HCT116 (cell line): ENCODE data around the gene CCDC83. TPM values are rescaled to one million over a fixed set of nuclear protein-coding genes. Genes with fewer than 3 reads are reported as not detected.

Experiments used
- ATAC-seq: fragments of 200-7000 bp; cut with Tn5 transposase; 2 replicates; pipeline ENCODE4 v1.9.1; 2020; ENCODE audit warnings: mild to moderate bottlenecking, moderate library complexity
- BruUV-seq: library from RNA; stranded (reverse); fragments of 400-500 nt; replicated peaks from 2 replicates; lab custom pipeline; 2021; lab: Mats Ljungman, UMichigan
- CTCF ChIA-PET: fragments of 300-600 bp; sonication (Branson Sonifier 250); formaldehyde crosslinking; loops from one replicate; lab custom pipeline; 2021; ENCODE audit warnings: antibody characterized with exemption; lab: Charles Lee
- POLR2A ChIA-PET: fragments of 300-600, 350-600 bp; sonication (Branson Sonifier 250); formaldehyde crosslinking; loops from one replicate; lab custom pipeline; 2021; ENCODE audit warnings: antibody characterized with exemption; lab: Charles Lee
- RAD21 ChIA-PET, 2 experiments: fragments of 300-600 bp; sonication (Branson Sonifier 250); formaldehyde crosslinking; loops; one replicate each; lab custom pipeline; 2023; ENCODE audit warnings: low total read pairs in 2 of 2; ENCODE audit not compliant: uncharacterized antibody in 2 of 2, unreplicated experiment in 2 of 2, low non-redundant PET in 1 of 2; lab: Charles Lee
- DNase-seq: peaks from one replicate; pipeline ENCODE4 v3.0.0-alpha.2; 2010; ENCODE audit warnings: low read depth, low spot score
- H2AFZ ChIP-seq: fragments of 200-600 bp; shearing (Covaris generic), sonication (generic); 2 replicates; pipeline ENCODE4 v1.6.1; 2017; ENCODE audit warnings: low read depth, mixed run types, mixed read lengths, antibody characterized with exemption, low read length; ENCODE audit not compliant: poor library complexity, severe bottlenecking
- H3K27ac ChIP-seq: 2 replicates; pipeline ENCODE4 v1.5.1; 2012; ENCODE audit warnings: low read depth, low read length
- H3K27me3 ChIP-seq: fragments of 200-600 bp; sonication (generic); 2 replicates; pipeline ENCODE4 v1.6.1; 2016; ENCODE audit warnings: mixed run types, low read length, mixed read lengths; ENCODE audit not compliant: insufficient read depth
- H3K36me3 ChIP-seq, 2 experiments: fragments of 200-500 bp in 1 of 2; fragments of 200-600 bp in 1 of 2; sonication (Bioruptor generic) in 1 of 2; sonication (generic) in 1 of 2; 2 replicates each; pipeline versions ENCODE4 v1.5.1 to v1.6.1; 2014 to 2016; ENCODE audit warnings: low read length in 2 of 2, inconsistent platforms in 1 of 2, mixed read lengths in 1 of 2, mixed run types in 1 of 2; ENCODE audit not compliant: insufficient read depth in 2 of 2, control insufficient read depth in 1 of 2
- H3K4me1 ChIP-seq, 2 experiments: fragments of 200-600 bp in 1 of 2; sonication (generic) in 1 of 2; 2 replicates each; pipeline versions ENCODE4 v1.5.1 to v1.6.1; 2012 to 2017; ENCODE audit warnings: low read length in 2 of 2, inconsistent platforms in 1 of 2, mild to moderate bottlenecking in 1 of 2, mixed read lengths in 1 of 2, mixed run types in 1 of 2, moderate library complexity in 1 of 2; ENCODE audit not compliant: insufficient read depth in 2 of 2, control insufficient read depth in 1 of 2
- H3K4me2 ChIP-seq: fragments of 200-600 bp; sonication (generic); 2 replicates; pipeline ENCODE4 v1.6.1; 2017; ENCODE audit warnings: mixed run types, low read length, mixed read lengths
- H3K4me3 ChIP-seq, 2 experiments: fragments of 200-600 bp in 1 of 2; sonication (generic) in 1 of 2; replicated peaks in 1 of 2; 2 replicates each; pipeline ENCODE4 v1.5.1; 2011 to 2016; ENCODE audit warnings: low read length in 2 of 2, control low read depth in 1 of 2, low read depth in 1 of 2, mild to moderate bottlenecking in 1 of 2, mixed read lengths in 1 of 2, mixed run types in 1 of 2
- H3K79me2 ChIP-seq: fragments of 200-600 bp; sonication (generic); 2 replicates; pipeline ENCODE4 v1.6.1; 2017; ENCODE audit warnings: mild to moderate bottlenecking, mixed run types, low read length, moderate library complexity, mixed read lengths; ENCODE audit not compliant: insufficient read depth
- H3K9ac ChIP-seq: fragments of 200-600 bp; sonication (generic); 2 replicates; pipeline ENCODE4 v1.6.1; 2016; ENCODE audit warnings: low read length, mixed read lengths
- H3K9me2 ChIP-seq: fragments of 200-600 bp; sonication (generic), shearing (Covaris generic); 2 replicates; pipeline ENCODE4 v1.6.1; 2017; ENCODE audit warnings: mixed run types, mild to moderate bottlenecking, moderate library complexity; ENCODE audit not compliant: insufficient read depth
- H3K9me3 ChIP-seq, 2 experiments: fragments of 200-500 bp in 1 of 2; fragments of 200-600 bp in 1 of 2; sonication (Bioruptor generic) in 1 of 2; sonication (generic) in 1 of 2; 2 replicates each; pipeline ENCODE4 v1.6.1; 2014 to 2017; ENCODE audit warnings: low read length in 2 of 2, mixed read lengths in 2 of 2, inconsistent platforms in 1 of 2, low read depth in 1 of 2, mild to moderate bottlenecking in 1 of 2, mixed run types in 1 of 2, moderate library complexity in 1 of 2; ENCODE audit not compliant: control insufficient read depth in 1 of 2, insufficient read depth in 1 of 2
- H4K20me1 ChIP-seq: fragments of 200-600 bp; sonication (generic), shearing (Covaris generic); 2 replicates; pipeline ENCODE4 v1.6.1; 2017; ENCODE audit warnings: mixed run types, mild to moderate bottlenecking, moderate library complexity; ENCODE audit not compliant: insufficient read depth
- EGR1 ChIP-seq: IDR thresholded peaks from 2 replicates; pipeline ENCODE4 v1.6.1; 2012; ENCODE audit warnings: low read depth
- ZBTB33 ChIP-seq: IDR thresholded peaks from 2 replicates; pipeline ENCODE4 v1.6.1; 2011; ENCODE audit warnings: mild to moderate bottlenecking, low read length, moderate library complexity; ENCODE audit not compliant: insufficient replicate concordance; ENCODE audit errors: extremely low read depth
- ZFX ChIP-seq: fragments of 450-650 bp; IDR thresholded peaks from 2 replicates; pipeline ENCODE4 v1.6.1; 2017
- intact Hi-C: fragments of 100-400 bp; cut with micrococcal nuclease; formaldehyde crosslinking; loops from 2 replicates; pipeline ENCODE4 v1.10.0; 2022
- total RNA-seq: library from RNA; stranded (reverse); gene quantifications from one replicate; pipeline ENCODE4 v1.2.1, GENCODE V29; 2021; ENCODE audit not compliant: unreplicated experiment

Gene CCDC83
- total RNA-seq, 1 experiment from 2014 or later, result not detected

DNA sequence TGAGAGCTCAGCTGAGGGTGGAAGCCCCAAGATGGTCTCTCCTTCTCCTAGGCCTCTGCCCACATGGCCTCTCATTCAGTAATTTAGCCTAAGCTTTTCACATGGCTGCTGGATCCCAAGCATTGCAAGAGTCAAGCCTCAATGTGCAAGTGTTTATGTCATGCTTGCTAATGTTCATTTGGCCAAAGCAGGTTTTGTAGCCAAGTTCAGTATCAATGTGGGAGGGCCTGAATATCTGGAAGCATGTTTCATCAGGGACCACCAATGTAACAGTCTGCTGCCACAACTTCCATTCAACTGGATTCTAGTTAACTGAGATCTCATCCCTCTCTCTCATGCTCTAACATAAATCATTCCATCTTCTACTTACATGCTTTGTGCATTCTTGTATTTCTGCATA, 35.7 kb upstream of the CCDC83 start:
- H3K27ac ChIP-seq, result no peak overlapping the region
- H4K20me1 ChIP-seq, result no peaks in the 10 kb centered on the region
- H3K27me3 ChIP-seq, result no peaks in the 10 kb centered on the region
- no peaks in the 10 kb centered on the region for H3K36me3 ChIP-seq
- H3K4me2 ChIP-seq, result no peak overlapping the region
- no peak overlapping the region for H2AFZ ChIP-seq
- peaks cover 0 to 37% of the 10 kb centered on the region in 2 experiments; a peak in 2 of 4 replicates for H3K4me1 ChIP-seq
- CTCF ChIA-PET, result no interaction called here
- RAD21 ChIA-PET, result no interaction called here
- BruUV-seq, result no TSS peak
- no peak overlapping the region for H3K4me3 ChIP-seq
- H3K9ac ChIP-seq, result no peak overlapping the region
- POLR2A ChIA-PET, result no interaction called here
- ATAC-seq (no peak), DNase-seq (no peak)
- no peaks in the 10 kb centered on the region for H3K9me2 ChIP-seq
- TF ChIP-seq EGR1 (no peak), ZFX (0 out of 2 replicates have a peak, but pooled peaks have one; percentile 14)
- intact Hi-C loops, result no loop called here
- H3K79me2 ChIP-seq, result no peaks in the 10 kb centered on the region
- no peaks in the 10 kb centered on the region for H3K9me3 ChIP-seq

- Histone ChIP-seq H3K9ac (no peak overlapping the region), H3K9me3 (no peaks in the 10 kb centered on the region), H3K27me3 (no peaks in the 10 kb centered on the region), H3K79me2 (no peaks in the 10 kb centered on the region), H3K4me3 (no peak overlapping the region), H3K9me2 (no peaks in the 10 kb centered on the region), H4K20me1 (no peaks in the 10 kb centered on the region), H3K4me1 (peaks cover 5 to 29% of the 10 kb centered on the region in 2 experiments), H3K36me3 (no peaks in the 10 kb centered on the region), H3K27ac (no peak overlapping the region), H2AFZ (no peak overlapping the region), H3K4me2 (no peak overlapping the region)
- TF ChIP-seq ZBTB33, result no peak
- ChIA-PET CTCF (no interaction called here), RAD21 (no interaction called here), POLR2A (interaction anchor here (0.6 kb wide), 1 partner anchor 472 kb away, joined by 4 read pairs; no protein-coding TSS in a partner anchor)
- no TSS peak for BruUV-seq
- no peak for ATAC-seq
- intact Hi-C loops, result loop anchor here (10.0 kb wide), 1 partner anchor 127 kb away; no protein-coding TSS in a partner anchor
- no peak for DNase-seq
Observed at GRCh38 chr11:85821636-85822035, 33.5 kb upstream of the CCDC83 start.
